ENCODE measurements around the gene LACTB. TPM values are rescaled to one million over a fixed set of nuclear protein-coding genes. Genes with fewer than 3 reads are reported as not detected.
"Not testable (repeated sequence)": the region's sequence is repeated elsewhere in the genome, so short reads cannot be mapped to it uniquely, and the experiment has no call there.

Gene LACTB
- total and polyA plus RNA-seq, 8 donors: 4.8 to 11.2 (median 6.6) TPM

- ATAC-seq: peak; percentile 96 to 100 (median 100)
- 26 to 27% methylated on average over 6 of the region's 6 CpGs for WGBS, 2 donors
- no peaks in the 10 kb centered on the region for H3K9me3 ChIP-seq
- TF ChIP-seq CTCF (IDR thresholded peaks at IDR 0.05): peak; percentile 60 to 81 (median 78)
- no peak overlapping the region for H3K4me3 ChIP-seq
- H3K27me3 ChIP-seq: no peaks in the 10 kb centered on the region
- FAIRE-seq: no peak
- H3K36me3 ChIP-seq: no peaks in the 10 kb centered on the region
- peak; percentile 67 to 87 (median 78) for DNase-seq
- H3K27ac ChIP-seq: no peak overlapping the region
- peaks cover 0 to 3% (median 0%) of the 10 kb centered on the region in 3 donors for H3K4me1 ChIP-seq
- intact Hi-C loops (cut with DNase I): loop anchor here in 2 of 3 donors (5.0 to 10.0 kb wide), 2 partner anchors 309 to 311 kb away; no protein-coding TSS in a partner anchor
Measured at GRCh38 chr15:63093486-63094205, 28.0 kb upstream of the LACTB start.

- DNase-seq (no peak), FAIRE-seq (no peak), ATAC-seq (no peak)
- no peak for TF ChIP-seq CTCF (IDR thresholded peaks at IDR 0.05)
- Histone ChIP-seq H3K27me3 (no peaks in the 10 kb centered on the region), H3K27ac (no peak overlapping the region), H3K9me3 (no peaks in the 10 kb centered on the region), H3K36me3 (no peaks in the 10 kb centered on the region), H3K4me3 (no peak overlapping the region), H3K4me1 (no peaks in the 10 kb centered on the region)
- 75 to 79% methylated on average over 2 of the region's 2 CpGs for WGBS, 2 donors
- intact Hi-C loops (cut with DNase I): loop anchor here in 2 of 3 donors (5.0 to 10.0 kb wide), 2 partner anchors 310 to 312 kb away; no protein-coding TSS in a partner anchor
Measured at GRCh38 chr15:63094495-63094931, 27.1 kb upstream of the LACTB start.

GRCh38 chr15:63096178-63096577, 25.5 kb upstream of the LACTB start:
- Histone ChIP-seq H3K27me3 (no peaks in the 10 kb centered on the region), H3K36me3 (no peaks in the 10 kb centered on the region), H3K4me3 (no peak overlapping the region), H3K9me3 (no peaks in the 10 kb centered on the region), H3K27ac (no peak overlapping the region), H3K4me1 (no peaks in the 10 kb centered on the region)
- DNase-seq: no peak
- intact Hi-C loops (cut with DNase I): loop anchor here in 1 of 3 donors (10.0 kb wide), 1 partner anchor 311 kb away; no protein-coding TSS in a partner anchor
- no peak for ATAC-seq
- TF ChIP-seq CTCF (IDR thresholded peaks at IDR 0.05): no peak
- FAIRE-seq: no peak
- WGBS, 2 donors: 94 to 95% methylated on average over 4 of the region's 4 CpGs

GRCh38 chr15:63098901-63099300, 22.8 kb upstream of the LACTB start:
- WGBS, 2 donors: 84 to 92% methylated on average over 21 to 30 of the region's 33 CpGs
- H3K27me3 ChIP-seq, FAIRE-seq, ATAC-seq, H3K9me3 ChIP-seq, DNase-seq, H3K4me1 ChIP-seq, H3K27ac ChIP-seq, H3K36me3 ChIP-seq, H3K4me3 ChIP-seq: not testable (repeated sequence)
- intact Hi-C loops (cut with DNase I): loop anchor here in 1 of 3 donors (10.0 kb wide), 1 partner anchor 314 kb away; no protein-coding TSS in a partner anchor

- DNase-seq, H3K27ac ChIP-seq, H3K9me3 ChIP-seq, H3K27me3 ChIP-seq, FAIRE-seq, H3K4me1 ChIP-seq, ATAC-seq, H3K36me3 ChIP-seq, H3K4me3 ChIP-seq: not testable (repeated sequence)
- 60 to 64% methylated on average over 2 to 5 of the region's 5 CpGs for WGBS, 2 donors
- intact Hi-C loops (cut with DNase I): loop anchor here in 1 of 3 donors (10.0 kb wide), 1 partner anchor 315 kb away; no protein-coding TSS in a partner anchor
Measured at GRCh38 chr15:63099581-63099980, 22.1 kb upstream of the LACTB start.

GRCh38 chr15:63103416-63103815, 18.2 kb upstream of the LACTB start:
- DNase-seq (no peak), ATAC-seq (no peak), FAIRE-seq (no peak)
- Histone ChIP-seq H3K4me3 (no peak overlapping the region), H3K36me3 (no peaks in the 10 kb centered on the region), H3K4me1 (peaks cover 0 to 2% (median 0%) of the 10 kb centered on the region in 3 donors), H3K27me3 (no peaks in the 10 kb centered on the region), H3K27ac (no peak overlapping the region), H3K9me3 (no peaks in the 10 kb centered on the region)
- TF ChIP-seq CTCF (IDR thresholded peaks at IDR 0.05): no peak
- WGBS, 2 donors: 74 to 79% methylated on average over 3 of the region's 3 CpGs
- intact Hi-C loops (cut with DNase I): no loop called here

All from pancreas (tissue), 10 donors.